Prostate gland (tissue), 2 donors: ENCODE data around the gene SBF1. TPM values are rescaled to one million over a fixed set of nuclear protein-coding genes. Genes with fewer than 3 reads are reported as not detected.

Experiments used
- DNase-seq: peaks from one replicate; pipeline ENCODE4 v3.0.0-alpha.2; 2019; ENCODE audit warnings: low spot score
- H3K27ac ChIP-seq, 2 donors: fragments of 200-600 bp; sonication (generic); 2 replicates each; pipeline ENCODE4 v1.5.1; 2017 to 2019
- H3K27me3 ChIP-seq: fragments of 200-600 bp; sonication (generic); replicated peaks from 2 replicates; pipeline ENCODE4 v1.5.1; 2019; ENCODE audit not compliant: insufficient read depth
- H3K36me3 ChIP-seq, 2 donors: fragments of 200-600 bp; sonication (generic); 1 replicate in 1 of 2; 2 replicates in 1 of 2; pipeline versions ENCODE4 v1.5.1 to v1.8.1; 2017 to 2019
- H3K4me1 ChIP-seq: fragments of 200-600 bp; sonication (generic); replicated peaks from 2 replicates; pipeline ENCODE4 v1.5.1; 2019
- H3K4me3 ChIP-seq, 2 donors: fragments of 200-600 bp; sonication (generic); 2 replicates each; pipeline ENCODE4 v1.5.1; 2017 to 2019
- H3K9me3 ChIP-seq: fragments of 200-600 bp; sonication (generic); 2 replicates; pipeline ENCODE4 v1.5.1; 2017
- CTCF ChIP-seq, 4 experiments: fragments of 200-600 bp in 2 of 4; fragments of 450-650 bp in 2 of 4; sonication (generic) in 2 of 4; IDR thresholded peaks; 1 replicate in 3 of 4; 2 replicates in 1 of 4; pipeline ENCODE4 v1.5.1; 2016 to 2019; ENCODE audit warnings: antibody characterized with exemption in 4 of 4, mild to moderate bottlenecking in 2 of 4, moderate library complexity in 2 of 4
- POLR2A ChIP-seq: fragments of 450-650 bp; IDR thresholded peaks from one replicate; pipeline ENCODE4 v1.6.1; 2016; ENCODE audit warnings: antibody characterized with exemption, mild to moderate bottlenecking
- POLR2AphosphoS5 ChIP-seq: sonication (generic); formaldehyde crosslinking; IDR thresholded peaks from one replicate; pipeline ENCODE4 v1.6.1; 2017; ENCODE audit warnings: antibody characterized with exemption
- WGBS: methylation state at CpG from one replicate; pipeline ENCODE4 v1.1.5; 2018; 5-methylcytosine and 5-hydroxymethylcytosine counted together
- intact Hi-C: fragments of 100-400 bp; cut with DNase I; formaldehyde crosslinking; loops from one replicate; pipeline ENCODE4 v1.14.2; 2022
- total RNA-seq, 2 donors: library from RNA; depleted of rRNA; stranded (reverse); fragments of >200 nt; gene quantifications; one replicate each; pipeline ENCODE4 v1.1.0, GENCODE V29; 2016

The SBF1 gene
- total RNA-seq, 2 donors from 2014 or later = 44.9 to 144 TPM

- no peak for DNase-seq
- Histone ChIP-seq H3K4me1 (no peaks in the 10 kb centered on the region), H3K4me3 (no peak overlapping the region), H3K9me3 (no peaks in the 10 kb centered on the region), H3K27me3 (no peaks in the 10 kb centered on the region), H3K27ac (no peak overlapping the region), H3K36me3 (peaks cover 7 to 27% of the 10 kb centered on the region in 2 donors)
- WGBS = 81% methylated on average over 23 of the region's 26 CpGs
- TF ChIP-seq POLR2A (no peak), POLR2AphosphoS5 (no peak), CTCF (IDR thresholded peaks at IDR 0.05) (no peak)
- intact Hi-C loops = no loop called here
These were observed 34.1 kb downstream of the SBF1 start for GRCh38 chr22:50440544-50441249.

GRCh38 chr22:50439871-50440331, 34.9 kb downstream of the SBF1 start:
- no peak for TF ChIP-seq POLR2A
- TF ChIP-seq POLR2AphosphoS5 = no peak
- TF ChIP-seq CTCF (IDR thresholded peaks at IDR 0.05) = no peak
- no peak for DNase-seq
- intact Hi-C loops = no loop called here
- Histone ChIP-seq H3K27me3 (no peaks in the 10 kb centered on the region), H3K27ac (no peak overlapping the region), H3K36me3 (peaks cover 7 to 27% of the 10 kb centered on the region in 2 donors), H3K9me3 (no peaks in the 10 kb centered on the region), H3K4me3 (no peak overlapping the region), H3K4me1 (no peaks in the 10 kb centered on the region)
- 80% methylated on average over 10 of the region's 10 CpGs for WGBS

GRCh38 chr22:50439314-50439870, 35.4 kb downstream of the SBF1 start:
- H3K4me3 ChIP-seq = no peak overlapping the region
- WGBS = 79% methylated on average over 7 of the region's 17 CpGs
- H3K36me3 ChIP-seq = peaks cover 7 to 27% of the 10 kb centered on the region in 2 donors
- no peaks in the 10 kb centered on the region for H3K27me3 ChIP-seq
- no peaks in the 10 kb centered on the region for H3K4me1 ChIP-seq
- no peak for TF ChIP-seq POLR2A
- TF ChIP-seq POLR2AphosphoS5 = no peak
- TF ChIP-seq CTCF (IDR thresholded peaks at IDR 0.05) = no peak
- H3K27ac ChIP-seq = no peak overlapping the region
- no peak for DNase-seq
- no peaks in the 10 kb centered on the region for H3K9me3 ChIP-seq
- intact Hi-C loops = no loop called here

- TF ChIP-seq POLR2AphosphoS5 (no peak), POLR2A (no peak), CTCF (IDR thresholded peaks at IDR 0.05) (no peak)
- no peaks in the 10 kb centered on the region for H3K4me1 ChIP-seq
- H3K27ac ChIP-seq = no peak overlapping the region
- DNase-seq = no peak
- intact Hi-C loops = no loop called here
- WGBS = 79% methylated on average over 31 of the region's 34 CpGs
- H3K27me3 ChIP-seq = no peaks in the 10 kb centered on the region
- peaks cover 7 to 27% of the 10 kb centered on the region in 2 donors for H3K36me3 ChIP-seq
- H3K9me3 ChIP-seq = no peaks in the 10 kb centered on the region
- no peak overlapping the region for H3K4me3 ChIP-seq
These were observed 36.2 kb downstream of the SBF1 start for GRCh38 chr22:50438305-50439275.
